Erythroblast (primary cell): ENCODE measurements around the gene FUT3.

Experiments used
- GATA1 ChIP-seq: IDR thresholded peaks from 2 replicates; pipeline ENCODE4 v1.6.1; 2011; ENCODE audit warnings: low read depth, mild to moderate bottlenecking, control low read depth, low read length, moderate library complexity
- POLR2A ChIP-seq: IDR thresholded peaks from 2 replicates; pipeline ENCODE4 v1.6.1; 2011; ENCODE audit warnings: mild to moderate bottlenecking, low read length

DNA sequence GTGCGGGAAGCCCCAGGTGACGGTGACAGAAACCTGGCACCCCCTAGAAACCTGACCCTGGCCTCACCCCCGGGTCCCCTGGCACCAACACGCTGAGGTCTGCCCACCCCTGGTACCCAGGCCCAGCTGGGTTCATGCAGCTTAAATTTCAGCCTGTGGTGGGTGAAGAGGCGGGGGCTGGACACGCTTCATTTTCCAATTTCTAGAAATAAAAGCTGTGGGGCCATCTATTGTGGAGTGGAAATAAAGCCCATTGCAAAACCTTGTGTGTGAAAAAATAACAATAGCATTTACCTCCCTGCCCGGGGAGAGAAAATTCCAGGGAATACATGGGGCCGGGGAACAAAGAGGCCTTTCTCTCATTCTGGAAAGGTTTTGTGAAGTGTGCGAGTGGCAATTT, 26.6 kb upstream of the FUT3 start:
- no peak for TF ChIP-seq POLR2A
- no peak for TF ChIP-seq GATA1
